Spleen (tissue), 11 donors: ENCODE measurements around the gene CCNA1. TPM values are rescaled to one million over a fixed set of nuclear protein-coding genes. Genes with fewer than 3 reads are reported as not detected.

ENCODE experiments used
- DNase-seq: peaks from one replicate; pipeline ENCODE4 v3.0.0-alpha.2; 2020
- H3K27ac ChIP-seq, 8 donors: fragments of 200-600 bp; sonication (generic) in 7 of 8; 1 replicate in 4 of 8; 2 replicates in 4 of 8; pipeline versions ENCODE4 v1.5.0 to v1.8.0; 2016 to 2021; ENCODE audit warnings: inconsistent platforms in 4 of 8, mild to moderate bottlenecking in 4 of 8, moderate library complexity in 1 of 8
- H3K27me3 ChIP-seq, 7 donors: fragments of 200-600 bp; sonication (generic) in 6 of 7; replicated peaks in 1 of 7; 1 replicate in 4 of 7; 2 replicates in 3 of 7; pipeline versions ENCODE4 v1.5.0 to v1.8.0; 2016 to 2021; ENCODE audit warnings: inconsistent platforms in 3 of 7, mild to moderate bottlenecking in 1 of 7
- H3K36me3 ChIP-seq, 6 donors: fragments of 200-600 bp; sonication (generic) in 5 of 6; 1 replicate in 4 of 6; 2 replicates in 2 of 6; pipeline versions ENCODE4 v1.5.0 to v1.8.0; 2016 to 2021; ENCODE audit warnings: inconsistent platforms in 2 of 6
- H3K4me1 ChIP-seq, 6 donors: fragments of 200-600 bp; sonication (generic) in 5 of 6; 1 replicate in 3 of 6; 2 replicates in 3 of 6; pipeline versions ENCODE4 v1.5.0 to v1.8.0; 2016 to 2021; ENCODE audit warnings: inconsistent platforms in 3 of 6
- H3K4me3 ChIP-seq, 8 donors: fragments of 200-600 bp; sonication (generic) in 7 of 8; 1 replicate in 4 of 8; 2 replicates in 4 of 8; pipeline versions ENCODE4 v1.5.0 to v1.8.0; 2016 to 2021; ENCODE audit warnings: inconsistent platforms in 4 of 8, mild to moderate bottlenecking in 4 of 8, moderate library complexity in 2 of 8
- H3K9me3 ChIP-seq, 8 donors: fragments of 200-600 bp; sonication (generic) in 7 of 8; 1 replicate in 4 of 8; 2 replicates in 4 of 8; pipeline versions ENCODE4 v1.5.0 to v1.8.0; 2016 to 2021; ENCODE audit warnings: inconsistent platforms in 4 of 8
- CTCF ChIP-seq, 11 experiments: fragments of 200-600 bp in 7 of 11; fragments of 450-650 bp in 4 of 11; sonication (generic) in 4 of 11; IDR thresholded peaks in 8 of 11; conservative IDR thresholded peaks in 3 of 11; 1 replicate in 7 of 11; 2 replicates in 4 of 11; pipeline versions ENCODE4 v1.4.0 to v1.8.0; 2016 to 2021; ENCODE audit warnings: antibody characterized with exemption in 11 of 11, inconsistent platforms in 4 of 11, mild to moderate bottlenecking in 1 of 11
- POLR2A ChIP-seq, 3 donors: fragments of 450-650 bp; IDR thresholded peaks; one replicate each; pipeline ENCODE4 v1.5.1; 2017; ENCODE audit warnings: antibody characterized with exemption in 3 of 3, mild to moderate bottlenecking in 1 of 3
- POLR2AphosphoS5 ChIP-seq, 3 donors: sonication (generic); formaldehyde crosslinking; IDR thresholded peaks; one replicate each; pipeline ENCODE4 v1.5.1; 2017; ENCODE audit warnings: antibody characterized with exemption in 3 of 3
- WGBS, 5 donors: extraction: QIAGEN DNeasy Blood & Tissue Kit in 3 of 5; methylation state at CpG; one replicate each; pipeline versions ENCODE4 v1.1.5 to v1.1.7; 2013 to 2018; 5-methylcytosine and 5-hydroxymethylcytosine counted together
- intact Hi-C: fragments of 100-400 bp; cut with DNase I; formaldehyde crosslinking; loops from one replicate; pipeline ENCODE4 v1.15.0; 2023; ENCODE audit warnings: low total_unique reads
- polyA plus RNA-seq, 3 donors: library from polyadenylated mRNA; stranded (reverse); fragments of 200-250 nt; gene quantifications; one replicate each; pipeline ENCODE4 v1.2.1, GENCODE V29; 2013
- total RNA-seq, 7 donors: library from RNA; depleted of rRNA in 3 of 7; stranded (reverse); fragments of >200 nt in 3 of 7; fragmentation: NEBNext Ultra II Directional in 4 of 7; extraction: Animal tissue kit (Norgen Biotek cat#: 25700) in 4 of 7; gene quantifications; one replicate each; pipeline versions ENCODE4 v1.1.0 to v1.2.1, GENCODE V29; 2016 to 2021
- donor health status: healthy with polysubstance abuse.
- donor health status: DM: no; HTN: no; CAD: no; lungs with moderate emphysema.
- donor health status: DM: no; HTN: no; CAD: no.
- donor health status: Bipolar disorder and iron deficiency.
- donor health status: healthy.
- donor health status: DM: no; HTN: no; CAD: no.
- donor health status: DM: yes; HTN: yes; CAD: no.

The CCNA1 gene
- total and polyA plus RNA-seq, 10 donors: 0.13 to 1.3 (median 0.46) TPM; not detected in 1

DNA sequence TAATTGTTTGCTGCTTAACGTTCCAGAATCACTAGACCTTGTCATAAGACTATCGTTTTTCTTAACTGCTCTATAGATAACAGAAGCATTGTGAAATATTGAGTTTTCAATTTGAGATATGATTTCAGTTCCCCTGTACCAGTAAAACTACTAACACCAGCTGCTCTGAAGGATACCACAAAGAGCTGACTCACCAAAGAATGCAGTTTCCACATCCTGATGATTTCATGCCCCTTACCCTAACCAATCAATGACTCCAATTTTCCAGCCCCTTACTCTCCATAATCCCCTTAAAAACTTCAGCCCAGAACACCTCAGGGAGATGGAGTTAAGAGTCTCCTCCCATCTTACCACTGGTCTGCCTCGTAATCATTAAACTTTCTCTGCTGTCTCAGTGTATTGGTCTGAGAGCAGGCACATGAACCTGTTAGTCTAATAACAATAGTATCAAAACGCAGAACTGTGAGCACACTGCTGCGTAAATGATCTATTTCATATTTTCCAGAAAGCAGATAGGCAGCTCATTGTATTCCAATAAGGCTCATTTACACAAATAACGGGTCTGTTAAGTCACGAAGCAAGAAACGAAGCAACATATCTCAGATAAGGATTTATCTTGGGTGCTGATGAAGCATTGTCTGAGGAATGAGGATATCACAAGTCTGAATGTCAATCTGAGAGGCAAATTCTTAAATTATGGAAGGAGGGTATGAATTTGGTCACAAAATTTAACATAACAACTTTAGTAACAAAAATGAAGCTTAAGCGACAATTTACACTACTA lies 14.1 kb upstream of the CCNA1 start:
- no peak for DNase-seq
- no peaks in the 10 kb centered on the region for H3K36me3 ChIP-seq
- 36 to 54% (median 42%) methylated on average over 9 of the region's 9 CpGs for whole genome bisulfite sequencing, 5 donors
- intact Hi-C loops: loop anchor here (10.0 kb wide), 1 partner anchor 567 kb away; no protein-coding TSS in a partner anchor
- H3K9me3 ChIP-seq: peaks cover 0 to 9% (median 0%) of the 10 kb centered on the region in 8 donors
- H3K4me1 ChIP-seq: peaks cover 3 to 31% (median 12%) of the 10 kb centered on the region in 6 donors
- H3K4me3 ChIP-seq: no peak overlapping the region
- H3K27ac ChIP-seq: peak overlapping the region in 3 of 8 donors; percentile 13 to 24 (median 15)
- peaks cover 0 to 35% (median 4%) of the 10 kb centered on the region in 7 donors for H3K27me3 ChIP-seq
- TF ChIP-seq POLR2AphosphoS5 (IDR thresholded peaks at IDR 0.05): no peak
- no peak for TF ChIP-seq CTCF (IDR thresholded peaks at IDR 0.05 in 8 of 11, conservative IDR thresholded peaks at IDR 0.05 in 3 of 11)
- TF ChIP-seq POLR2A (IDR thresholded peaks at IDR 0.05): no peak

DNA sequence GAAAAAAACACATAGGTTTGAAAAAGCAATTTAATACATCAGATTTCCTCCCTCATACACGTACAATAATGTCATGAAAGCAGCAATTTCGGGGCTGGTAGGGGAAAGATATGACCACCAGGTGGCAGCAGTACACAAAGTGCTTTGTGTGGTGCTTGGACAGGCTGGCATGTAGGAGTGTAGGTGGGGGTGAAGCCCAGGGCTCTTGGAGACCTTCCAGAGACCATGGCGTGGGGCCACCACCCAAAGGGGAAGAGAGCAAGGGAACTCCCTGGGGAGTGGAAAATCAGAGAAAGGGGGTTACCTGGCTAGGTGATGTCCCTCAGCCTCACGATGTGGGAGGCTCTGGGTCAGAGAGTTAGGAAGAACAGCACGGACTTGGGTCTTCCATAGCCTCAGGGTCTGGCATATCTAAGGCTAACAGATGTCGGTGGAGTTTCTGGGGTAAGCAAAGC lies 11.8 kb upstream of the CCNA1 start:
- Histone ChIP-seq H3K4me1 (peaks cover 3 to 26% (median 10%) of the 10 kb centered on the region in 6 donors), H3K36me3 (no peaks in the 10 kb centered on the region), H3K9me3 (peaks cover 0 to 9% (median 2%) of the 10 kb centered on the region in 8 donors), H3K27ac (no peak overlapping the region), H3K27me3 (peaks cover 0 to 49% (median 4%) of the 10 kb centered on the region in 7 donors), H3K4me3 (no peak overlapping the region)
- TF ChIP-seq CTCF (IDR thresholded peaks at IDR 0.05 in 8 of 11, conservative IDR thresholded peaks at IDR 0.05 in 3 of 11) (peak; percentile 40 to 88 (median 76)), POLR2A (IDR thresholded peaks at IDR 0.05) (no peak), POLR2AphosphoS5 (IDR thresholded peaks at IDR 0.05) (no peak)
- DNase-seq: peak; percentile 81
- intact Hi-C loops: no loop called here
- 33 to 44% (median 35%) methylated on average over 6 of the region's 6 CpGs for WGBS, 5 donors

- no peak for DNase-seq
- peaks cover 0 to 46% (median 4%) of the 10 kb centered on the region in 7 donors for H3K27me3 ChIP-seq
- H3K27ac ChIP-seq: no peak overlapping the region
- H3K4me3 ChIP-seq: no peak overlapping the region
- H3K9me3 ChIP-seq: peaks cover 0 to 18% (median 4%) of the 10 kb centered on the region in 8 donors
- peaks cover 3 to 26% (median 10%) of the 10 kb centered on the region in 6 donors for H3K4me1 ChIP-seq
- TF ChIP-seq CTCF (IDR thresholded peaks at IDR 0.05 in 8 of 11, conservative IDR thresholded peaks at IDR 0.05 in 3 of 11) (no peak), POLR2AphosphoS5 (IDR thresholded peaks at IDR 0.05) (no peak), POLR2A (IDR thresholded peaks at IDR 0.05) (no peak)
- intact Hi-C loops: no loop called here
- H3K36me3 ChIP-seq: no peaks in the 10 kb centered on the region
Measured at GRCh38 chr13:36421447-36421846, 10.8 kb upstream of the CCNA1 start.

- Histone ChIP-seq H3K4me3 (no peak overlapping the region), H3K27me3 (peaks cover 5 to 82% (median 38%) of the 10 kb centered on the region in 7 donors), H3K36me3 (no peaks in the 10 kb centered on the region), H3K4me1 (peaks cover 11 to 31% (median 23%) of the 10 kb centered on the region in 6 donors), H3K27ac (no peak overlapping the region), H3K9me3 (peaks cover 0 to 20% (median 4%) of the 10 kb centered on the region in 8 donors)
- no peak for DNase-seq
- TF ChIP-seq CTCF (IDR thresholded peaks at IDR 0.05 in 8 of 11, conservative IDR thresholded peaks at IDR 0.05 in 3 of 11) (no peak), POLR2A (IDR thresholded peaks at IDR 0.05) (no peak), POLR2AphosphoS5 (IDR thresholded peaks at IDR 0.05) (no peak)
- WGBS, 5 donors: 42 to 74% (median 53%) methylated on average over 2 of the region's 2 CpGs
- intact Hi-C loops: no loop called here
Measured at GRCh38 chr13:36428086-36428485, 4.2 kb upstream of the CCNA1 start.
